Testis (tissue), 5 donors: ENCODE results near the gene MKS1. TPM values are rescaled to one million over a fixed set of nuclear protein-coding genes. Genes with fewer than 3 reads are reported as not detected.

Experiments used
- DNase-seq: peaks from one replicate; pipeline ENCODE4 v3.0.0-alpha.2; 2019
- H3K27ac ChIP-seq, 2 donors: fragments of 200-600 bp; sonication (generic); one replicate each; pipeline ENCODE4 v1.5.1; 2019
- H3K27me3 ChIP-seq: fragments of 200-600 bp; sonication (generic); one replicate; pipeline ENCODE4 v1.5.1; 2019
- H3K36me3 ChIP-seq: fragments of 200-600 bp; sonication (generic); one replicate; pipeline ENCODE4 v1.5.1; 2017; ENCODE audit warnings: low read depth; ENCODE audit errors: missing control alignments
- H3K4me1 ChIP-seq: fragments of 200-600 bp; sonication (generic); one replicate; pipeline ENCODE4 v1.5.1; 2019
- H3K4me3 ChIP-seq, 2 donors: fragments of 200-600 bp; sonication (generic); one replicate each; pipeline ENCODE4 v1.5.1; 2017 to 2019
- H3K9me3 ChIP-seq: fragments of 200-600 bp; sonication (generic); one replicate; pipeline ENCODE4 v1.5.1; 2017
- POLR2A ChIP-seq: fragments of 450-650 bp; IDR thresholded peaks from one replicate; pipeline ENCODE4 v1.6.1; 2017; ENCODE audit warnings: antibody characterized with exemption, mild to moderate bottlenecking, moderate library complexity
- WGBS, 2 donors: methylation state at CpG; one replicate each; pipeline ENCODE4 v1.1.5; 2018; 5-methylcytosine and 5-hydroxymethylcytosine counted together
- intact Hi-C: fragments of 100-400 bp; cut with DNase I; formaldehyde crosslinking; loops from one replicate; pipeline ENCODE4 v1.15.1; 2023; ENCODE audit warnings: low total_unique reads
- long read RNA-seq, 2 donors: transcript quantifications; one replicate each; lab custom pipeline, GENCODE V29; 2026
- polyA plus RNA-seq: library from polyadenylated mRNA; stranded (reverse); fragments of 350-450 nt; fragmentation: Illumina TruSeq; extraction: RNeasy Lipid Tissue Mini Kit (QIAGEN cat#74804); gene quantifications from one replicate; pipeline ENCODE4 v1.2.3, GENCODE V29; 2014; ENCODE audit warnings: low read depth, low replicate concordance; ENCODE audit not compliant: insufficient read depth
- total RNA-seq, 2 donors: library from RNA; depleted of rRNA; stranded (reverse); fragments of >200 nt; gene quantifications; one replicate each; pipeline ENCODE4 v1.2.3, GENCODE V29; 2016
- TF ChIP-seq, protein P1 (sequence below), 3 experiments: fragments of 450-650 bp in 2 of 3; fragments of 200-600 bp in 1 of 3; sonication (generic) in 1 of 3; IDR thresholded peaks; one replicate each; pipeline ENCODE4 v1.5.1; 2016 to 2019; ENCODE audit warnings: antibody characterized with exemption in 3 of 3, mild to moderate bottlenecking in 2 of 3, moderate library complexity in 1 of 3

The MKS1 gene
- total RNA-seq (10 to 100 TPM; 32.0 to 34.3 TPM), polyA plus RNA-seq (32.3 TPM)
- long read RNA-seq, donor 1, partial matches to known transcripts = 0 of 1 reads
- long read RNA-seq, donor 1, other reads (novel, unspliced or antisense) = 0 of 1 reads
- long read RNA-seq, donor 2, partial matches to known transcripts = 0 of 3 reads
- long read RNA-seq, donor 2, other reads (novel, unspliced or antisense) = 0 of 3 reads

- Histone ChIP-seq H3K36me3 (no peaks in the 10 kb centered on the region), H3K27ac (peak within 1 kb of the TSS; percentile 51 to 62), H3K4me3 (peak within 1 kb of the TSS; percentile 62 to 89), H3K27me3 (no peaks in the 10 kb centered on the region), H3K4me1 (peaks cover 4% of the 10 kb centered on the region), H3K9me3 (no peaks in the 10 kb centered on the region)
- 3% methylated on average over 36 to 56 of the region's 56 CpGs for WGBS, 2 donors
- peak; percentile 96 for DNase-seq
- intact Hi-C loops = no loop called here
- TF ChIP-seq, protein P1, sequence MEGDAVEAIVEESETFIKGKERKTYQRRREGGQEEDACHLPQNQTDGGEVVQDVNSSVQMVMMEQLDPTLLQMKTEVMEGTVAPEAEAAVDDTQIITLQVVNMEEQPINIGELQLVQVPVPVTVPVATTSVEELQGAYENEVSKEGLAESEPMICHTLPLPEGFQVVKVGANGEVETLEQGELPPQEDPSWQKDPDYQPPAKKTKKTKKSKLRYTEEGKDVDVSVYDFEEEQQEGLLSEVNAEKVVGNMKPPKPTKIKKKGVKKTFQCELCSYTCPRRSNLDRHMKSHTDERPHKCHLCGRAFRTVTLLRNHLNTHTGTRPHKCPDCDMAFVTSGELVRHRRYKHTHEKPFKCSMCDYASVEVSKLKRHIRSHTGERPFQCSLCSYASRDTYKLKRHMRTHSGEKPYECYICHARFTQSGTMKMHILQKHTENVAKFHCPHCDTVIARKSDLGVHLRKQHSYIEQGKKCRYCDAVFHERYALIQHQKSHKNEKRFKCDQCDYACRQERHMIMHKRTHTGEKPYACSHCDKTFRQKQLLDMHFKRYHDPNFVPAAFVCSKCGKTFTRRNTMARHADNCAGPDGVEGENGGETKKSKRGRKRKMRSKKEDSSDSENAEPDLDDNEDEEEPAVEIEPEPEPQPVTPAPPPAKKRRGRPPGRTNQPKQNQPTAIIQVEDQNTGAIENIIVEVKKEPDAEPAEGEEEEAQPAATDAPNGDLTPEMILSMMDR (IDR thresholded peaks at IDR 0.05) = peak; percentile 57 to 82 (median 75)
- TF ChIP-seq POLR2A = no peak
Measured at GRCh38 chr17:58219007-58219788, at the start of gene MKS1. TSS of gene MKS1 (minus strand) at chr17:58219255. CDS start at chr17:58219230, 25 bp downstream.

GRCh38 chr17:58268326-58268725, 49.3 kb upstream of the MKS1 start:
- Histone ChIP-seq H3K4me3 (no peak overlapping the region), H3K36me3 (no peaks in the 10 kb centered on the region), H3K4me1 (no peaks in the 10 kb centered on the region), H3K9me3 (no peaks in the 10 kb centered on the region), H3K27ac (no peak overlapping the region), H3K27me3 (no peaks in the 10 kb centered on the region)
- intact Hi-C loops = no loop called here
- 87 to 89% methylated on average over 12 of the region's 12 CpGs for WGBS, 2 donors
- DNase-seq = no peak
- TF ChIP-seq, protein P1 (IDR thresholded peaks at IDR 0.05) = no peak

- no peaks in the 10 kb centered on the region for H3K27me3 ChIP-seq
- intact Hi-C loops = no loop called here
- no peaks in the 10 kb centered on the region for H3K9me3 ChIP-seq
- H3K4me1 ChIP-seq = no peaks in the 10 kb centered on the region
- WGBS, 2 donors = 89 to 94% methylated on average over 12 to 22 of the region's 22 CpGs
- no peak overlapping the region for H3K4me3 ChIP-seq
- DNase-seq = peak; percentile 7
- TF ChIP-seq POLR2A = no peak
- TF ChIP-seq, protein P1 (IDR thresholded peaks at IDR 0.05) = no peak
- no peaks in the 10 kb centered on the region for H3K36me3 ChIP-seq
- no peak overlapping the region for H3K27ac ChIP-seq
Measured at GRCh38 chr17:58267347-58268324, 48.6 kb upstream of the MKS1 start.

DNA sequence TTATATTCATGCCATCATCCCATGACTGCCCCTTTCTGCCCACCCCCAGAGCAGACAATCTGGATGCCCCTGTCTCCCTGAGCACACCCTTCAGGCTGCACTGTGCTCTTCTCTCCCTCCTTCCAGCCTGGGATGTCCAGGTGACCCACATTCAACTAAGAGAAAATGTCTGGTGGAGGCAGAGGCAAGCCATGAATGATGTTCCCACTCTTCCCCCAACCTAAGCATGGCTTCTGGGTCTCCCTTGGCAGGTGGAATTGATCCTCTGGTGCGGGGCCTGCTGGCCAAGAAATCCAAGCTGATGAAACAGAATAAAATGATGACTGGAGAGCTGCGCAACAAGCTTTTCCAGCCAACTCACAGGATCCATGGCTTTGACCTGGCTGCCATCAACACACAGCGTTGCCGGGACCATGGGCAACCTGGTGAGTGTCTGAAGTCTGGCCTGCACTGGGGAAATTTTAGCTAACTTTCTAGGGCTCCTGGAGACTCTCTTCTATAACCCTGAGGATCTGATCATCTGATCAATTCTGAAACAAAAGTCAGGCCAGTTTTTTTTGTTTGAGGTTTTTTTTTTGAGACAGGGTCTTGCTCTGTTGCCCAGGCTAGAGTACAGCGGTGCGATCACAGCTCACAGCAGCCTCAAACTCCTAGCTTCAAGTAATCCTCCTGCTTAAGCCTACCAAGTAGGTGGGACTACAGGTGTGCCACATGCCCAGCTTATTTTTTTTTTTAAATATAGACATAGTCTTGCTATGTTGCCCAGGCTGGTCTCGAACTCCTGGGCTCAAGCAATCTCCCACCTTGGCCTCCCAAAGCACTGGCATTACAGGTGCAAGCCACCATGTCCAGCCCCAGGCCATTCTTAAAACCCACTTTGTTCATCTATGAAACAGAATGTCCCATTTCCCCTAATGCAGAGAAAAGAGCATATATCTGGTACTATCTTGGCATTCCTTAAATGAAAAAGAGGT, 47.1 kb upstream of the MKS1 start:
- Histone ChIP-seq H3K9me3 (no peaks in the 10 kb centered on the region), H3K4me1 (no peaks in the 10 kb centered on the region), H3K27me3 (no peaks in the 10 kb centered on the region), H3K36me3 (no peaks in the 10 kb centered on the region), H3K27ac (no peak overlapping the region), H3K4me3 (no peak overlapping the region)
- no peak for TF ChIP-seq POLR2A
- TF ChIP-seq, protein P1 (IDR thresholded peaks at IDR 0.05) = no peak
- 94 to 97% methylated on average over 7 of the region's 7 CpGs for WGBS, 2 donors
- intact Hi-C loops = no loop called here
- DNase-seq = no peak
